HEK293 (cell line): ENCODE data around the gene FYB2.

Experiments
- CTCF ChIA-PET: fragments of 350-600 bp; formaldehyde crosslinking; extraction: SDS; loops from one replicate; lab custom pipeline; 2021; ENCODE audit warnings: antibody characterized with exemption; lab: Yijun Ruan, JAX
- POLR2A ChIA-PET: fragments of 300-600 bp; formaldehyde crosslinking; extraction: SDS; loops from one replicate; lab custom pipeline; 2020; ENCODE audit warnings: antibody characterized with exemption, inconsistent platforms; lab: Yijun Ruan, JAX
- H3K27ac ChIP-seq: fragments of 200-500 bp; sonication (Bioruptor generic); 2 replicates; pipeline ENCODE4 v1.5.1; 2014; ENCODE audit warnings: low read depth, low read length, control low read depth, inconsistent platforms; ENCODE audit errors: extremely low read depth
- H3K36me3 ChIP-seq, 2 experiments: fragments of 200-500 bp in 1 of 2; sonication (Bioruptor generic) in 1 of 2; 1 replicate in 1 of 2; 2 replicates in 1 of 2; pipeline ENCODE4 v1.5.1; 2014 to 2017; ENCODE audit warnings: inconsistent platforms in 2 of 2, low read length in 2 of 2; ENCODE audit not compliant: control insufficient read depth in 2 of 2, insufficient read depth in 1 of 2
- H3K4me1 ChIP-seq: fragments of 200-500 bp; sonication (Bioruptor generic); 2 replicates; pipeline ENCODE4 v1.5.1; 2014; ENCODE audit warnings: mild to moderate bottlenecking, low read length, inconsistent platforms; ENCODE audit not compliant: control insufficient read depth, insufficient read depth
- H3K4me3 ChIP-seq: 2 replicates; pipeline ENCODE4 v1.5.1; 2011; ENCODE audit warnings: low read depth, mild to moderate bottlenecking, control low read depth, low read length, moderate library complexity
- H3K9me3 ChIP-seq: fragments of 200-500 bp; sonication (Bioruptor generic); 2 replicates; pipeline ENCODE4 v1.5.1; 2014; ENCODE audit warnings: low read depth, low read length, inconsistent platforms; ENCODE audit not compliant: control insufficient read depth, insufficient read depth
- GLI2 ChIP-seq: fragments of 450-650 bp; formaldehyde crosslinking; IDR thresholded peaks from 2 replicates; pipeline ENCODE4; 2017; ENCODE audit warnings: missing biosample characterization, missing genetic modification characterization, low read depth, borderline replicate concordance
- GLIS1 ChIP-seq: fragments of 450-650 bp; formaldehyde crosslinking; IDR thresholded peaks from 2 replicates; pipeline ENCODE4 v1.5.1; 2016; ENCODE audit warnings: missing biosample characterization, missing genetic modification characterization
- MYNN ChIP-seq: fragments of 450-650 bp; formaldehyde crosslinking; IDR thresholded peaks from 2 replicates; pipeline ENCODE4 v1.5.1; 2016; ENCODE audit warnings: missing biosample characterization, missing genetic modification characterization, borderline replicate concordance
- OSR2 ChIP-seq: fragments of 450-650 bp; formaldehyde crosslinking; IDR thresholded peaks from 2 replicates; pipeline ENCODE4 v1.5.1; 2016; ENCODE audit warnings: missing biosample characterization, missing genetic modification characterization
- PRDM6 ChIP-seq: fragments of 450-650 bp; formaldehyde crosslinking; IDR thresholded peaks from 2 replicates; pipeline ENCODE4 v1.5.1; 2017; ENCODE audit warnings: missing biosample characterization, missing genetic modification characterization
- ZBTB17 ChIP-seq: fragments of 450-650 bp; formaldehyde crosslinking; IDR thresholded peaks from 2 replicates; pipeline ENCODE4 v1.5.1; 2016; ENCODE audit warnings: missing biosample characterization, missing genetic modification characterization
- ZBTB48 ChIP-seq: fragments of 450-650 bp; formaldehyde crosslinking; IDR thresholded peaks from 2 replicates; pipeline ENCODE4 v1.5.1; 2016; ENCODE audit warnings: missing biosample characterization, missing genetic modification characterization
- ZBTB7A ChIP-seq: fragments of 450-650 bp; formaldehyde crosslinking; IDR thresholded peaks from 2 replicates; pipeline ENCODE4 v1.5.1; 2016; ENCODE audit warnings: low read depth, missing biosample characterization, missing genetic modification characterization
- ZEB2 ChIP-seq: fragments of 450-650 bp; formaldehyde crosslinking; IDR thresholded peaks from 2 replicates; pipeline ENCODE4 v1.5.1; 2016; ENCODE audit warnings: missing biosample characterization, missing genetic modification characterization
- ZFP69B ChIP-seq: fragments of 450-650 bp; formaldehyde crosslinking; IDR thresholded peaks from 2 replicates; pipeline ENCODE4 v1.5.1; 2016; ENCODE audit warnings: missing biosample characterization, missing genetic modification characterization
- ZNF10 ChIP-seq: fragments of 450-650 bp; formaldehyde crosslinking; IDR thresholded peaks from 2 replicates; pipeline ENCODE4 v1.5.1; 2017; ENCODE audit warnings: missing biosample characterization, missing genetic modification characterization
- ZNF169 ChIP-seq: fragments of 450-650 bp; formaldehyde crosslinking; IDR thresholded peaks from 2 replicates; pipeline ENCODE4 v1.5.1; 2016; ENCODE audit warnings: missing biosample characterization, missing genetic modification characterization
- ZNF174 ChIP-seq: fragments of 450-650 bp; formaldehyde crosslinking; IDR thresholded peaks from 2 replicates; pipeline ENCODE4 v1.5.0; 2017; ENCODE audit warnings: missing biosample characterization, mild to moderate bottlenecking, missing genetic modification characterization
- ZNF214 ChIP-seq: fragments of 450-650 bp; formaldehyde crosslinking; IDR thresholded peaks from 2 replicates; pipeline ENCODE4 v1.5.1; 2017; ENCODE audit warnings: missing biosample characterization, mild to moderate bottlenecking, missing genetic modification characterization, borderline replicate concordance
- ZNF302 ChIP-seq: fragments of 450-650 bp; formaldehyde crosslinking; IDR thresholded peaks from 2 replicates; pipeline ENCODE4 v1.5.1; 2016; ENCODE audit warnings: missing biosample characterization, missing genetic modification characterization, low read depth
- ZNF362 ChIP-seq: fragments of 450-650 bp; formaldehyde crosslinking; IDR thresholded peaks from 2 replicates; pipeline ENCODE4 v1.5.1; 2016; ENCODE audit warnings: missing biosample characterization, missing genetic modification characterization
- ZNF366 ChIP-seq: fragments of 450-650 bp; formaldehyde crosslinking; conservative IDR thresholded peaks from 2 replicates; pipeline ENCODE4 v1.5.1; 2016; ENCODE audit warnings: missing biosample characterization, missing genetic modification characterization
- ZNF404 ChIP-seq: fragments of 450-650 bp; formaldehyde crosslinking; IDR thresholded peaks from 2 replicates; pipeline ENCODE4 v1.5.1; 2017; ENCODE audit warnings: missing biosample characterization, missing genetic modification characterization
- ZNF558 ChIP-seq: fragments of 450-650 bp; formaldehyde crosslinking; IDR thresholded peaks from 2 replicates; pipeline ENCODE4 v1.5.1; 2016; ENCODE audit warnings: missing biosample characterization, missing genetic modification characterization
- ZNF654 ChIP-seq: fragments of 450-650 bp; formaldehyde crosslinking; IDR thresholded peaks from 2 replicates; pipeline ENCODE4 v1.5.1; 2016; ENCODE audit warnings: low read depth, missing biosample characterization, missing genetic modification characterization
- ZNF660 ChIP-seq: fragments of 450-650 bp; IDR thresholded peaks from 2 replicates; pipeline ENCODE4 v1.5.1; 2018; ENCODE audit warnings: missing biosample characterization, mild to moderate bottlenecking, missing genetic modification characterization
- ZNF707 ChIP-seq: fragments of 450-650 bp; formaldehyde crosslinking; IDR thresholded peaks from 2 replicates; pipeline ENCODE4 v1.5.1; 2016; ENCODE audit warnings: missing biosample characterization, missing genetic modification characterization
- ZNF747 ChIP-seq: fragments of 450-650 bp; formaldehyde crosslinking; IDR thresholded peaks from 2 replicates; pipeline ENCODE4 v1.5.1; 2016; ENCODE audit warnings: missing biosample characterization, missing genetic modification characterization
- ZNF785 ChIP-seq: fragments of 450-650 bp; formaldehyde crosslinking; IDR thresholded peaks from 2 replicates; pipeline ENCODE4 v1.5.1; 2016; ENCODE audit warnings: missing biosample characterization, missing genetic modification characterization

Gene FYB2

GRCh38 chr1:56712150-56712549 is 107.1 kb downstream of the FYB2 start:
- H3K36me3 ChIP-seq: peaks cover 4 to 9% of the 10 kb centered on the region in 2 experiments
- no peak overlapping the region for H3K4me3 ChIP-seq
- no peak overlapping the region for H3K27ac ChIP-seq
- H3K9me3 ChIP-seq: no peaks in the 10 kb centered on the region
- TF ChIP-seq PRDM6 (tag by site-specific recombination): peak; percentile 63
- TF ChIP-seq ZNF707 (tag by site-specific recombination): no peak
- TF ChIP-seq ZNF10 (tag by site-specific recombination): peak; percentile 50; the same call in 1 of the 2 replicates
- peak; percentile 21; the same call in 1 of the 2 replicates for TF ChIP-seq OSR2 (tag by site-specific recombination)
- ChIA-PET CTCF (interaction anchor here (0.6 to 1.2 kb wide), 2 partner anchors 108 to 1194 kb away, joined by 4 read pairs; no protein-coding TSS in a partner anchor), POLR2A (no interaction called here)
- peaks cover 19% of the 10 kb centered on the region for H3K4me1 ChIP-seq

- no peak overlapping the region for H3K27ac ChIP-seq
- H3K36me3 ChIP-seq: peaks cover 4 to 22% of the 10 kb centered on the region in 2 experiments
- H3K4me1 ChIP-seq: peaks cover 19% of the 10 kb centered on the region
- H3K9me3 ChIP-seq: no peaks in the 10 kb centered on the region
- ChIA-PET POLR2A (no interaction called here), CTCF (interaction anchor here (1.2 to 2.8 kb wide), 3 partner anchors 34 to 134 kb away, joined by 4 to 24 read pairs (median 9); no protein-coding TSS in a partner anchor)
- no peak for TF ChIP-seq ZNF558 (tag by site-specific recombination)
- TF ChIP-seq ZFP69B (tag by site-specific recombination): no peak
- TF ChIP-seq PRDM6 (tag by site-specific recombination): 0 out of 2 replicates have a peak, but pooled peaks have one; percentile 36
- TF ChIP-seq ZNF404 (tag by site-specific recombination): no peak
- TF ChIP-seq GLI2 (tag by site-specific recombination): no peak
- TF ChIP-seq GLIS1 (tag by site-specific recombination): no peak
- no peak overlapping the region for H3K4me3 ChIP-seq
Measured at GRCh38 chr1:56710646-56711045, 108.6 kb downstream of the FYB2 start.

GRCh38 chr1:56709995-56710394 is 109.2 kb downstream of the FYB2 start:
- no peak overlapping the region for H3K4me3 ChIP-seq
- no peak overlapping the region for H3K27ac ChIP-seq
- no peaks in the 10 kb centered on the region for H3K9me3 ChIP-seq
- ChIA-PET CTCF (interaction anchor here (0.6 to 2.8 kb wide), 15 partner anchors 10 to 1426 kb away, joined by 3 to 24 read pairs (median 4); no protein-coding TSS in a partner anchor), POLR2A (no interaction called here)
- TF ChIP-seq ZNF214: no peak
- no peak for TF ChIP-seq ZEB2 (tag by site-specific recombination)
- no peak for TF ChIP-seq ZBTB7A (tag by site-specific recombination)
- H3K36me3 ChIP-seq: peaks cover 4 to 25% of the 10 kb centered on the region in 2 experiments
- H3K4me1 ChIP-seq: peaks cover 19% of the 10 kb centered on the region

- H3K4me3 ChIP-seq: no peak overlapping the region
- peaks cover 7 to 27% of the 10 kb centered on the region in 2 experiments for H3K36me3 ChIP-seq
- H3K27ac ChIP-seq: no peak overlapping the region
- POLR2A ChIA-PET: no interaction called here
- H3K9me3 ChIP-seq: no peaks in the 10 kb centered on the region
- CTCF ChIA-PET: interaction anchor here (0.6 to 2.8 kb wide), 25 partner anchors 9 to 1598 kb away, joined by 3 to 24 read pairs (median 3); no protein-coding TSS in a partner anchor
- H3K4me1 ChIP-seq: peaks cover 19% of the 10 kb centered on the region
- TF ChIP-seq ZBTB48 (tag by site-specific recombination) (no peak), ZNF785 (tag by site-specific recombination) (no peak), ZNF174 (tag by site-specific recombination) (no peak), MYNN (tag by site-specific recombination) (no peak), ZNF747 (tag by site-specific recombination) (no peak), ZNF654 (tag by site-specific recombination) (peak; percentile 68), ZNF302 (tag by site-specific recombination) (no peak), ZNF660 (tag by site-specific recombination) (0 out of 2 replicates have a peak, but pooled peaks have one; percentile 42), ZNF169 (no peak), GLIS1 (tag by site-specific recombination) (no peak), ZBTB17 (tag by site-specific recombination) (no peak), ZNF362 (tag by site-specific recombination) (no peak), ZNF558 (tag by site-specific recombination) (no peak), ZNF366 (peak; percentile 51; the same call in 1 of the 2 replicates)
Measured at GRCh38 chr1:56709269-56709880, 109.8 kb downstream of the FYB2 start.
